Stimulated activated memory B cell treated with anti-CD40 and anti-IgM and Interleukin-4, amounts not matched to agents 10 μg/mL and 1 μg/mL and 100 μg/mL, for 72 hours (primary cell): ENCODE results near the gene COX5A.

Experiments
- ATAC-seq: fragments of 150-1000 bp; cut with Tn5 transposase; 2 replicates; pipeline ENCODE4 v1.10.0; 2021
- H3K27ac Mint-ChIP-seq: one replicate; pipeline ENCODE4 v1.8.0; 2022; ENCODE audit warnings: mild to moderate bottlenecking, mixed read lengths
- H3K27me3 Mint-ChIP-seq: one replicate; pipeline ENCODE4 v1.8.0; 2022; ENCODE audit warnings: mixed read lengths
- H3K36me3 Mint-ChIP-seq: one replicate; pipeline ENCODE4 v1.8.0; 2022; ENCODE audit warnings: mixed read lengths
- H3K4me1 Mint-ChIP-seq: one replicate; pipeline ENCODE4 v1.8.0; 2022; ENCODE audit warnings: mixed read lengths
- H3K4me3 Mint-ChIP-seq: one replicate; pipeline ENCODE4 v1.8.0; 2022; ENCODE audit warnings: mild to moderate bottlenecking, moderate library complexity, mixed read lengths
- H3K9me3 Mint-ChIP-seq: one replicate; pipeline ENCODE4 v1.8.0; 2022; ENCODE audit warnings: mixed read lengths

COX5A gene

DNA sequence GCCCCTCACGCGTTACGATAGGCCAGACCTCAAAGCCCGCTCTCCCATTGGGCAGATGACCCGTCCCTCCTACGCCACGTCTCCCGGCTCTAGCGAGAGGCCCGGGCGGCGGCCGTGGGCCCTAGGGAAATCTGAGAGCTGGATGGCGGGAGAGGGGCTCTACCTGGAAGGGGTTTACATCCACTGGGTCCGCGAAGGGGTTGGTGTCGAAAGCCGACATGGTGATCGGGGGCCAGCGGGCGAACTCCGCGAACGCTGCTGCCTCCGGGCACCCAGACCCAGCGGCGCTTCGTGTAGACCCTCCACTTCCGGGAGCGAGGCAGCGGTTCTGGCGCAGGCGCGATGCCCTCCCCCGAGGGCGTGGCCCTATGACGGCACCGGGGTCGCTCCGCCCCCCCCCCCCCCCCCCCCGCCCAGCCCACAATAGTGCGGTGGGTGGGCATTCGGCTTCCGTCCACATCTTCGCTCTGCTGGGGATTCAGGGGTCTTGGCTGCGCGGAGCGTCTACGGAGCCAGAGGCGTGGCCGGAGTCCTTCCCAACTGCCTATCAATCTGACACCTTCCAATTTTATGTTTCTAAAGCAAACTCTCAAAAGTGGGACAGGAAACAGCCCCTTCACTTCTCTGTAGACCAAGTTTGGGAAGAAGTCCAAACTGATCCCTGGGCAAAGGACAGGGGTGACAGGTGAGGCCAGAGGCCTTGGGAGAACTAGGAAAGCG, 64.7 kb downstream of the COX5A start, which contains the start of gene SCAMP2:
TSS of gene SCAMP2 (minus strand) at position 330 of the 720 bp plus-strand sequence. CDS start at position 220, 110 bp downstream.
- ATAC-seq: peak; percentile 93
- H3K9me3 Mint-ChIP-seq: no peaks in the 10 kb centered on the region
- peak within 1 kb of the TSS; percentile 99 for H3K4me3 Mint-ChIP-seq
- peak within 1 kb of the TSS; percentile 98 for H3K27ac Mint-ChIP-seq
- H3K4me1 Mint-ChIP-seq: peaks cover 49% of the 10 kb centered on the region
- H3K27me3 Mint-ChIP-seq: no peaks in the 10 kb centered on the region
- H3K36me3 Mint-ChIP-seq: peaks cover 25% of the 10 kb centered on the region

DNA sequence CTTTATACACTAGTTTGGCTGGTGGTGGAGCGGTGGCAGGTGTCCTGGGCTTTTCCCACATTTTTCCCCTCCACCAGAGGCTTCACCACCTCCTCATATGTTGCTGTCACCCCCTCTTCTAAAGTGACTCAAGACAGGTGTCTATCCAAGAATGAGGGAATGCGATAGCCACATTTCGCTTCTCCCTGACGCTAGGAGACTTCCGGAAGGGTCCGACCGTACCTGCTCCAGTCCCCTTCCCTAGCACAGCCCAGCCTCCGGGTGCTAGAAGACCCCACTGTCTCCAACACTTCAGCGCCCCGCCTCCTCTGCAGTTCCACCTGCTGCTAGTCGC, 65.2 kb downstream of the COX5A start:
- Mint-ChIP-seq H3K27me3 (no peaks in the 10 kb centered on the region), H3K4me1 (peaks cover 55% of the 10 kb centered on the region), H3K9me3 (no peaks in the 10 kb centered on the region), H3K36me3 (peaks cover 31% of the 10 kb centered on the region), H3K4me3 (peak overlapping the region; percentile 99), H3K27ac (peak overlapping the region; percentile 98)
- no peak for ATAC-seq

DNA sequence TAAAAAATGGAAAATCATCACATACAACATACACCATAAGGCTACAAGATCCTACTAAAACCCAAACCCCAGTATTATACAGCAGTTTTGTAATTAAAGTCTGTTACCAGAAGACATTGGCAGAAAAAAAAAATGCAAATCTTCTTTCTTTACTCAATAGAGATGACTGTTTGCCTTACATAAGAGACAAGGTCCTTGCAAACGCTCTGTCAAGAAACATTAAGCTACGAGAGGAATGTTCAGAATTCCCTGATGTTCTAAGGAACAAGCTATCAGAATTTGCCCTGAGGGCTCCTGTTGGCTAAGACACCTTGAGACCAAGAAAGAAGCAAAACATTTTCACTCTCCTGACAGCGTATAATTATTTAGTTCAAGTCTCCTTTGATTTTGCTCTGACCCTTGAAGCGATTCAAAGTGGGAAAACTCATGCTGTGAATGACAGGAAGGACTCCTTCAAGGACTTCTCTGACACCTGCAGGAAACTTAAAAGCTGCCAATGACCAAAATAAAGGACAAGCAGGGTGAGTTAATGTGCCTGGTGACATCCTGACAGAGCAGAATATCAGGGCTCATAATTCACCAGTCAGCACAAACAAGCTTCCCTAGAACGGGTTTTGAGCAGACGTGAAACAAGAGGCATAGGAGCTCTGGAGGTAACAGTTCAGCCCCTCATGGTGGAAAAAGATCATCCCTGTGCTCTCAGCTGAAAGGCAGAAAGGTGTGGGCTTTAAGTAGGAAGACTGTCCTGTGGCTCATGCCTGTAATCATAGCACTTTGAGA, 67.2 kb downstream of the COX5A start:
- Mint-ChIP-seq H3K4me1 (peaks cover 75% of the 10 kb centered on the region), H3K27ac (peak overlapping the region; percentile 98)
- ATAC-seq: no peak

More for the DNA sequence above, 67.2 kb downstream of the COX5A start:
- Mint-ChIP-seq H3K4me3 (peak overlapping the region; percentile 99), H3K36me3 (peaks cover 45% of the 10 kb centered on the region), H3K9me3 (no peaks in the 10 kb centered on the region), H3K27me3 (no peaks in the 10 kb centered on the region)
